Gastrocnemius medialis (tissue), 4 donors: Measurements from ENCODE around the gene ZNF805.

Experiments
- POLR2A ChIP-seq, 2 donors: fragments of 450-650 bp; IDR thresholded peaks; one replicate each; pipeline ENCODE4 v1.6.1; 2017; ENCODE audit warnings: antibody characterized with exemption in 2 of 2, mild to moderate bottlenecking in 2 of 2, moderate library complexity in 2 of 2
- TF ChIP-seq, protein P1 (sequence below), 5 experiments: fragments of 450-650 bp in 3 of 5; fragments of 200-600 bp in 2 of 5; sonication (generic) in 2 of 5; IDR thresholded peaks in 4 of 5; conservative IDR thresholded peaks in 1 of 5; 1 replicate in 4 of 5; 2 replicates in 1 of 5; pipeline ENCODE4 v1.5.1; 2016 to 2019; ENCODE audit warnings: antibody characterized with exemption in 5 of 5, mild to moderate bottlenecking in 3 of 5, moderate library complexity in 3 of 5

DNA sequence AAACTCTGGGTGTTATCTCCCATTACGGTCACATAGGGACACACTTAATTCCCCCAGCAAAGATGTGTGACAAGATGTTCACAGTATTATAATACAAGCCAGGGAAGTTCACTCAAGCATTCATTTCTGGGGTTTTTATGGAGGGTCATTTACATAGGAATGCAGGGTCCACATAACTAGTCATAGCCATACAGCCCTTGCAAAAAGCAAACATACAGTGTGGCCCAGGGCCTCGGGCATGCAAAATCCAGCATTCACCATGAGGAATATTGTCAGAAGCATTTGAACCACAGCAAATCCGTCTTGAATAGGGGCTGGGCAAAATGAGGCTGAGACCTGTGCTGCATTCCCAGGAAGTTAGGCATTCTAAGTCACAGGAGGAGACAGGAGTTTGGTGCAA lies 26.9 kb downstream of the ZNF805 start:
- TF ChIP-seq, protein P1, sequence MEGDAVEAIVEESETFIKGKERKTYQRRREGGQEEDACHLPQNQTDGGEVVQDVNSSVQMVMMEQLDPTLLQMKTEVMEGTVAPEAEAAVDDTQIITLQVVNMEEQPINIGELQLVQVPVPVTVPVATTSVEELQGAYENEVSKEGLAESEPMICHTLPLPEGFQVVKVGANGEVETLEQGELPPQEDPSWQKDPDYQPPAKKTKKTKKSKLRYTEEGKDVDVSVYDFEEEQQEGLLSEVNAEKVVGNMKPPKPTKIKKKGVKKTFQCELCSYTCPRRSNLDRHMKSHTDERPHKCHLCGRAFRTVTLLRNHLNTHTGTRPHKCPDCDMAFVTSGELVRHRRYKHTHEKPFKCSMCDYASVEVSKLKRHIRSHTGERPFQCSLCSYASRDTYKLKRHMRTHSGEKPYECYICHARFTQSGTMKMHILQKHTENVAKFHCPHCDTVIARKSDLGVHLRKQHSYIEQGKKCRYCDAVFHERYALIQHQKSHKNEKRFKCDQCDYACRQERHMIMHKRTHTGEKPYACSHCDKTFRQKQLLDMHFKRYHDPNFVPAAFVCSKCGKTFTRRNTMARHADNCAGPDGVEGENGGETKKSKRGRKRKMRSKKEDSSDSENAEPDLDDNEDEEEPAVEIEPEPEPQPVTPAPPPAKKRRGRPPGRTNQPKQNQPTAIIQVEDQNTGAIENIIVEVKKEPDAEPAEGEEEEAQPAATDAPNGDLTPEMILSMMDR (IDR thresholded peaks at IDR 0.05 in 4 of 5, conservative IDR thresholded peaks at IDR 0.05 in 1 of 5), result no peak
- no peak for TF ChIP-seq POLR2A (IDR thresholded peaks at IDR 0.05)
